ENCODE results near the gene TXLNA. TPM values are rescaled to one million over a fixed set of nuclear protein-coding genes. Genes with fewer than 3 reads are reported as not detected.

Gene TXLNA
- total and polyA plus RNA-seq, 2 experiments from 2014 or later: 15.2 to 52.1 TPM

- TF ChIP-seq REST (IDR thresholded peaks at IDR 0.05; ENCODE audit: unreplicated experiment): no peak
- TF ChIP-seq ZNF331 (CRISPR knock-in tag; IDR thresholded peaks at IDR 0.05; ENCODE audit: low read depth): no peak
These were observed 20.2 kb downstream of the TXLNA start (continued) for GRCh38 chr1:32199717-32200072.

- Histone ChIP-seq H3K4me2 (peak within 1 kb of the TSS; percentile 96), H3K27me3 (ENCODE audit: insufficient read depth) (peaks cover 28% of the 10 kb centered on the region), H3K79me2 (replicated peaks; ENCODE audit: insufficient read depth) (no peaks in the 10 kb centered on the region), H4K20me1 (replicated peaks; ENCODE audit: insufficient read depth) (peaks cover 4% of the 10 kb centered on the region; the same call in 1 of the 2 replicates), H3K9me2 (ENCODE audit: insufficient read depth) (no peaks in the 10 kb centered on the region), H3F3A (replicated peaks; ENCODE audit: low read depth) (peaks cover 37% of the 10 kb centered on the region; the same call in 1 of the 2 replicates), H3K36me3 (ENCODE audit: insufficient read depth) (peaks cover 14% of the 10 kb centered on the region), H2AFZ (peak within 1 kb of the TSS; percentile 74), H3K4me3 (peak within 1 kb of the TSS; percentile 69), H3K27ac (ENCODE audit: low read depth) (peak within 1 kb of the TSS; percentile 8; the same call in 1 of the 2 replicates), H3K4me1 (ENCODE audit: insufficient read depth) (peaks cover 32% of the 10 kb centered on the region)
- DNase-seq (ENCODE audit: low spot score): peak; percentile 92
- peaks cover 30% of the 10 kb centered on the region for H3K36me3 Mint-ChIP-seq (ENCODE audit: low read depth)
- peaks cover 41% of the 10 kb centered on the region for H3K27me3 Mint-ChIP-seq (ENCODE audit: insufficient read depth, low read depth, poor library complexity)
- H3K4me1 Mint-ChIP-seq: peaks cover 42% of the 10 kb centered on the region
- peak; percentile 72 for ATAC-seq
- H3K27ac Mint-ChIP-seq: peak within 1 kb of the TSS; percentile 85
- peak; percentile 83 for TF ChIP-seq CREB1 (CRISPR knock-in tag; IDR thresholded peaks at IDR 0.05; ENCODE audit: low read depth)
- TF ChIP-seq POLR2AphosphoS5 (IDR thresholded peaks at IDR 0.05; ENCODE audit: low read depth): peak; percentile 53
- no peak for TF ChIP-seq ZNF331 (CRISPR knock-in tag; IDR thresholded peaks at IDR 0.05; ENCODE audit: low read depth)
- peak within 1 kb of the TSS; percentile 70 for H3K4me3 Mint-ChIP-seq
- H3K9me3 Mint-ChIP-seq: peaks cover 2% of the 10 kb centered on the region; the same call in 2 of the 3 replicates
These were observed 20.9 kb downstream of the TXLNA start, which contains the start of gene CCDC28B for GRCh38 chr1:32200226-32201010. Gene CCDC28B (plus strand): TSS chr1:32200595. CDS start chr1:32201936, 1,341 bp downstream.

DNA sequence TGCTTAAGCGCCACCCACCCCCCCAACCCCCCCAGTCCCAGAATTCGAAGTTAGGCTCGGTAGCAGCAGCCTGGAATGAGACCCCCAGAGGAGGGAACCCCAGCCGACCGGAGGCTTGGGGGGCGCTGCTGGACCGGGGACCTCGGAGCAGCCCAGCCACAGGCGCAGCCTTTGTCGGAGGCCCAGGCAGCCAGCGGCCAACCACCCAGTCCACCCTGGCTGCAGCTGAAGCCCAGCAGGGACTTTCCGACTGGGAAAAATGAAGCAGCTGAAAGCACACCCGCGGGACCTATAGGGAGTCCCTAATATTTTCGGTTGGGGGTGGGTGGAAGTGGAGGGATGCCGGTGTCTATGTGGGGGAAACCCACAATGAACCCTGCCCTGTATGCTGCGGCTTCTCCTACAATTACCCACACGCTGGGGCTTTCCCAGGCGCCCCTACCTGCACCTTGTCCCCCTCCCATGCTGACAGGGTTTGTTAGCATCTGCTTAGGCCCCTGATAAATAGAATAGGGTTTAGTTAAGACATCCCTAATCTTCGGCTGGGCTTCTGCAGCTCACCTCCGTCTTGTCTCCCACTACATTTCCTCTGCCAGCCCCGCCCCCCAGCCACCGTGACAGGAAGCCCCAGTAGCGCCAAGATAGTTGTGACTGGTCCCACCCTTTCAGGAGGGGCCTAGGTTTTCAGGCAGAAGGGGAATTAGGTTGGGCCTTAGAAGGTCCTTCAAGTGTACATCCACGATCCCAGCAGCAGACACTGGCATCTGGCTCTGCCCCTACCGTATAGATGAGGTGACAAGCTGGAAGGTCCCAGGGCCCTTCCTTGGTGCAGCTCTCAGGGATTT, 21.8 kb downstream of the TXLNA start:
- Mint-ChIP-seq H3K4me1 (peaks cover 45% of the 10 kb centered on the region), H3K36me3 (ENCODE audit: low read depth) (peaks cover 23% of the 10 kb centered on the region), H3K4me3 (peak overlapping the region; percentile 70), H3K9me3 (peaks cover 2% of the 10 kb centered on the region; the same call in 2 of the 3 replicates), H3K27ac (no peak overlapping the region), H3K27me3 (ENCODE audit: insufficient read depth, low read depth, poor library complexity) (peaks cover 49% of the 10 kb centered on the region)
- peak; percentile 77 for DNase-seq (ENCODE audit: low spot score)
- no peak for TF ChIP-seq POLR2AphosphoS5 (IDR thresholded peaks at IDR 0.05; ENCODE audit: low read depth)
- TF ChIP-seq CTCF (conservative IDR thresholded peaks at IDR 0.05; ENCODE audit: low read depth in 2 of 2): peak; percentile 16 to 56; a peak in 2 of 4 replicates
- Histone ChIP-seq H3K36me3 (ENCODE audit: insufficient read depth) (peaks cover 8% of the 10 kb centered on the region), H3K79me2 (replicated peaks; ENCODE audit: insufficient read depth) (no peaks in the 10 kb centered on the region), H3K9me2 (ENCODE audit: insufficient read depth) (no peaks in the 10 kb centered on the region), H3F3A (replicated peaks; ENCODE audit: low read depth) (peaks cover 40% of the 10 kb centered on the region; the same call in 1 of the 2 replicates), H3K4me1 (ENCODE audit: insufficient read depth) (peaks cover 32% of the 10 kb centered on the region), H4K20me1 (replicated peaks; ENCODE audit: insufficient read depth) (peaks cover 3% of the 10 kb centered on the region; the same call in 1 of the 2 replicates), H3K4me2 (peak overlapping the region; percentile 96), H3K27me3 (ENCODE audit: insufficient read depth) (peaks cover 28% of the 10 kb centered on the region), H2AFZ (peak overlapping the region; percentile 74; the same call in 1 of the 2 replicates), H3K27ac (ENCODE audit: low read depth) (no peak overlapping the region), H3K4me3 (peak overlapping the region; percentile 69)
- ATAC-seq: peak; percentile 46

Measured in GM23338 (cell line).